GM18517 (cell line): ENCODE measurements around the gene PROB1.
"Not testable (repeated sequence)": the region's sequence is repeated elsewhere in the genome, so short reads cannot be mapped to it uniquely, and the experiment has no call there.

Experiments
- ATAC-seq: cut with Tn5 transposase; IDR thresholded peaks from one replicate; pipeline ENCODE4 v1.9.1; 2021; ENCODE audit warnings: mild to moderate bottlenecking, moderate library complexity; ENCODE audit not compliant: unreplicated experiment

The PROB1 gene

DNA sequence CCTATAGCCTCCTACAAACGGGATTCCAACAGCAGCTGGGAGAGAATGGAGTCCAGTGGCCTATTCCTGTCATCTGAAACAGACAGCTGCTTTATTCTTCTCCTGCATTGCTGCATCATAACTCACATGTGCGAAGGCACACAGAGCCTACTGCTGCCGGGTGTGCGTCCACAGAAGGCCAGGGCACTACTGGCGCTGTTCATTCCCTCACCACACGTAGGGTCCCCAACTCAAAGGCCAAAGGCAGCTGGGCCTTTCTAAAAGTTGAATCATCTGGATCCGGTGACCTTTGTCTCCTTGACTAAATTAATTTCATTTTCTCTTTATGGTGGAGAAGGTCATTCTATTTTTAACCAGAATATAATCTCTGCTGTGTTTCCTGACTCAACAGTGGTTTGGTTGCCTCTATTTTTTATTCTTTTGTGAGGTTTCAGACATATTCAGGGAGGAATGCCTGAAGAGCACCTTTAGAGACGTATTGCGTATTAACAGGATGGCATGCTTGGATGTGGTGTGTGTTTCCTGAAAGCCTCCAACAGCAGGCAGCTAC is 19.8 kb upstream of the PROB1 start:
- ATAC-seq, result no peak

DNA sequence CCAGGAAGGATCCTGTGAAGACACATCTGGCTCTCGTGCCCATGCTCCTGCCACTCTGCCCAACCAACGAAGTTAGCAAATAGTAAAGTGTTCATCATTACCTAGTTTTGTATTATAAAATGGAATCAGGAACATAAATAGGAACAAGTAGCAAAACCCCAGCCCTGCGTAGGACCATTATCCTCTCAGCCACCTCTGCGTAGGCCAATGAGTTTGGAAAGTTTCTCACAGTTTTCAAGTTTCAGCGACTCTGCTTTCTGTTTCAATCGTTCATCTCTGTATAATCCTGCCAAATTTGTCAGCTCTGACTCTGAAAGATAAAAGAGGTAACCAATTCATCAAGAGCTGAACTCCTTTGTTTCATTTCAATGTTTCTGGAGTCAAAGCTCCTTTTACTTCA is 19.1 kb upstream of the PROB1 start:
- no peak for ATAC-seq

DNA sequence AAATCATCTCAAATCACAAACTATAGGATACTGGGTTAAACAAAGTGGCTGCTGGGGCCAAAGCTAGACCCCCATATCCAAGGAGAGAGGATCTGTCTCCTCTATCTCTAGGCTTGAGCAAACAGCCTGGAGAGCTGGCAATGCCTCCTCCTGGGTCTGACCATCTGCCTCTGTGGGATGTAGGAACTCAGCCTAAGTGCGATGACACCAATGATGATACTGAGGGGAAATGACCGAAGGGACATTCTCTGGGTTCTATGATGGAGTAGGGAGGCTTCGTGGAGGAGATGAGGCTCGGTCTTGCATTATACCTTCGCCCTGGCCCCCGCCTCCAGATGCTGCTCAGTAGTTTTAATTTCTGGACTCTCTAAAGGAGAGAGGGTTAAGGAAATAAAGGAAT is 18.2 kb upstream of the PROB1 start:
- ATAC-seq, result no peak

DNA sequence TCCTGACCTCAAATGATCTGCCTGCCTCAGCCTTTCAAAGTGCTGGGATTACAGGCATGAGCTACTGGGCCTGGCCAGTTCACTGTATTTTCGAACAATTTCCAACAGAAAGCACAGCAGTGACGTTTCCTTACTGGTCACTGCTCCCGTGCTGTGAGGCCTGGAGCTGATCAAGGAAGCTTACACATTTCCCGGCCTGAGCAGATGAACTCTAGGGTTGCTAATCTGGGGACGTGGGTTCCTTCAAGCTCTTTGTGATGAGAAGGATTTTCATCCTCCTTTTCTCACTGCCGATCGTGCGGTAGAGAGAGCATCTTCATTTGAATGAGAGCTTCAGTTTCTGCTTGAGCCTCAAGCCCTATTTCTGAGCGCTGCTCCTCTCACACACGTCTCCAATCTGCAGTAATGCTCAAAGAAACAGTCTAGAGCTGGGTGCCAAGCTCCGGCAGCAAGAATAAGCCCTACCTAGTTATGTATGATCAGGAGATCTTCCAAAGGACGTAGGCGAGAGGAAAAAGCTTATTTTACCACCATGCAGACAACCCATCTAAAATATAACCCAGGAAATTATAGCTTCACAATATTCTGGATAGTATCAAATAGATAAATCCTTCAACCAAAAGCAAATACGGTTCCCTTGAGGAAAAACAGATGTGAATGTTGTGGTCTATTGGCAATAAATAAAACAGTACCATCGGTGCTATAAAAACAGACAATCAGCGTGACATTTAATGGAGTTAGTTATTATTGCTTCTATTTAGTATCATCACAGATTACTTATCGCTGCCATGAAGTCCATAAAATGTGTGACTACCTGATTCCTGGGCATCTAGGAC is 16.3 kb upstream of the PROB1 start:
- ATAC-seq, result no peak

DNA sequence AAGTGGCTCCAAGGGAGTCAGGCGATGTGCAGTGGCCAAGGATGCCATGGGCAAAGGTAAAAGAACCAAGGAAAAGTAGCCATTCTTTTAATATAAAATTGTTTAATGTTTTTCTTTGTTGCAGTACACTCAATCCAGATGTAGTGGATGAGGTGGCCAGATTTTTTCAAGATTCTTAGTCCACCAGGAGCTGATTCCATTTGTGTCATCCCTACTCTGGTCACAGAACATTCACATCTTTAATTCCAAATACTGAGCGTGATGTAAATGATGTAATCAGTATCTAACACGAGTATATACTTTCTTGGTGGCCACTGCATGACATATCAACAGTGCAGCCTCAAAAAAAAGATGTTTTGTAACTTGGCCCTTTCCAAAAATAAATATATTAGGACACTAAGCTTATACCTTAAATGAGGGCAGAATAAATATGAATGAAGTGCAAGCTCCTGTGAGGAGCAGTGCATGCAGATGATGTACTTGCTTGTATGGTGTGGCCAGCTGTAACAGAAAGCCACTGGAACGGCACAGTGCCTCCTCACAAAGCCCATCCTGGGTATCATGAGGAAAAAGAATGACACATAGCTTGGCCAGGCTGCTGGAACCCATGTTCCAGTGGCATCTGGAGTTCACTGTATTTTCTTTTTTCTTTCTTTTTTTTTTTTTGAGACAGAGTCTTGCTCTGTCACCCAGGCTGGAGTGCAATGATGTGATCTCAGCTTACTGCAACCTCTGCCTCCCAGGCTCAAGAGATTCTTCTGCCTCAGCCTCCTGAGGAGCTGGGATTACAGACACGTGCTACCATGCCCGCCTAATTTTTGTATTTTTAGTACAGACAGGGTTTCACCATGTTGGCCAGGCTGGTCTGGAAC is 15.5 kb upstream of the PROB1 start:
- ATAC-seq, result no peak

DNA sequence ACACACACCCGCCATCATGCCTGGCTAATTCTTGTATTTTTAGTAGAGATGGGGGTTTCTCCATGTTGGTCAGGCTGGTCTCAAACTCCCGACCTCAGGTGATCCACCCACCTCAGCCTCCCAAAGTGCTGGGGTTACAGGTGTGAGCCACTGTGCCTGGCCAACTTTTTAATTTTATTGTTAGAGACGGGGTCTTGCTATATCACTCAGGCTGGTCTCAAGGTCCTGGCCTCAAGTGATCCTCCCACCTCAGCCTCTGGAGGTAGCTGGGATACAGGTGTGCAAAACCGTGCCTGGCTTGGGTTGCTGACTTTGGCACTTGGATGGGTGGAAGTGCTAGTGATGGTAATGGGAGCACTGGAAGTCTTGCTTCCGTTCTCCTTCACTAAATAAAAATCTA is 14.2 kb upstream of the PROB1 start:
- not testable (repeated sequence) for ATAC-seq

DNA sequence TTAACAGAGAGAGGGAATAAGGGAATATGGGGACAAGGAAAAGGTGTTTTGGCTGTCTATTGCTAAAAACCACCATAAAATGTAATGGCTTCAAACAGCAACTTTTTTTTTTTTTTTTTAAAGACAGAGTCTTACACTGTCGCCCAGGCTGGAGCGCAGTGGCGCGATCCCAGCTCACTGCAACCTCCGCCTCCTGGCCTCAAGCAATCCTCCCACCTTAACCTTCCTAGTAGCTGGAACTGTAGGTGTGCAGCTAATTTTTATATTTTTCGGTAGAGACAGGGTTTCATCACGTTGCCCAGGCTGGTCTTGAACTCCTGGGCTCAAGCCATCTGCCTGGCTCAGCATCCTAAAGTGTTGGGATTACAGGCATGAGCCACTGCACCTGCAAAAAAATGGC is 13.3 kb upstream of the PROB1 start:
- no peak for ATAC-seq

DNA sequence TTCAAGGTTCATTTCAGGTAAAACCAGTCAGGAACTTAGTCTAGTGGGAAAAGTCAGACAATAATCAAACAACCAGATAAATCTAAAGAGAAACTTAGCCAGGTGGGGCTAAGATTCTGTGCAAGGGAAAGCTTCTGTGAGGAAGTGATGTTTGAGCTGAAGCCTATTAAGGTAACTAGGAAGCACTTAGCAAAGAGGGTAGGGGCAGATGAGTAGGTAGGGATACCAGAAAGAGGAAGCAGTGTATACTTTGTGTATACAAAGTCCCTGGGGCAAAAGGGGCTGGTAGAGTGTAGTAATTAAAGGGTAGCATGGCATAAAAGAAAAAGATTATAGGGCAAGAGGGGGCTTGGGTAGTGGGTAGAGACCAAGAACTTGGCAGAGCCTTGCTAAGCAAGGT is 12.6 kb upstream of the PROB1 start:
- ATAC-seq, result no peak

DNA sequence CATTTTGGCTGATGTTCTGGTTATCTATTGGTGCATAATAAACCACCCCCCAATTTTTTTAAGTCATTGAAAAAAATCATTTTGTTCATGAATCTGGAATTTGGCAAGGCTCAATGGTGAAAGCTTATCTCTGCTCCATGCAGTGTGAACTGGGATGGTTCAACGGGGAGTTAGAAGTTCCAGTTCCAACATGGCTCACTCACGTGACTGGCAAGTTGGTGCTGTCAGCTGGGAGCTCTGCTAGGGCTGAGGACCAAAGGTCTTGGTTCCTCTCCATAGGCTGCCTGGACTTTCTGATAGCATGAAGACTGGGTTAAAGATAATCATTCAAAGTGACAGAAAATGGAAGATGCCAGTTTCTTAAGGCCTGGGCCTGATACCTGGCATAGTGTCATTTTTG is 12.1 kb upstream of the PROB1 start:
- no peak for ATAC-seq

DNA sequence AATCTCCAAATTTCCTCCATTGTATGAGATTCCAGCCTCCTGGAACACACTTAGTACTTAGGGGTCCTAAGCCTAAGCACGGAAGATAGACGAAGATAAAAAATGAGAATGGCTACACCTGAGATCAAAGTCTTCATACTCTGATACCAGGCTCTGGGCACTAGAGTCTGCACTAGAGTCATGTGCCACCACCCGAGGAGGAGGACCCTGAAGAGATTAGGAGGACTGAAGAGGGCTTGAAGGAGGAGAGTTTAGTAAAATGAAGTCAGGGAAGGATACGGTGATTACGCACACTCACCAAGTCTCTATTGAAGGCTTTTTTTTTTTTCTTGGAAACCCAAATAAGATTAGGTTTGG is 9.6 kb upstream of the PROB1 start:
- no peak for ATAC-seq

DNA sequence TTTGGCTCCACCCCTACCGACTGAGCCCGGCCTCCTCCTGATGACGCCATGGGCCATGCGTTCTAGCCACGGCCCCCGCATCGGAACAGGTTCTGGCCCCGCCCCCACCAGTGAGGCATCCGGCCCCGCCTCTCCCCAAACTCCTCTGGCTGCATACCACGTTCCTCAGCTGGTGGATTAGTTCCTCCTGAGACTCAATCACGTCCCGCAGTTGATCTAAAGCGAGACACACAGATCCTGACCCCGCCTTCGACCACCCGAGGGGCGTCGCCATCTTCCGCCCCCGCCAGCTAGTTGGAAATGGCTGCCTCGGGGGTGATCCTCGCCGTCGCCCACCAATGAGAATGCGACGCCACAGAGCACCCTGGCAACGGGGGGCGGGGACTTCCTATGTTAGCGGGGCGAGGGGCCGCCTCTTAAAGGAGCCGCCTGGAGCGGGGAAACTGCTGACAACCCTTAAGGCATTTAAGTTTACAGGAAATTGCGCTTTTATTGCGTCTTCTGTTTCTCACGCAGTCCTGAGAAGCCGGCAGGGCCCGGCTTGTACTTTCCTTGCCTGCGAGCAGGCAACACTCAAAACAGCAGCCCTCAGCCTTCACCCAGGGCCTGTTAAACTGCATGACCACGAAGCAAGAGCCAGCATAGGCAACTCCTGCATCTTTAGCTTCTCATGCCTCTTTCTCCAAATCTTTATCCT is 9.0 kb upstream of the PROB1 start, which contains the start of gene SPATA24:
TSS of gene SPATA24 (minus strand) at position 303 of the 697 bp plus-strand sequence. CDS start at position 274, 29 bp downstream.
- peak; percentile 79 for ATAC-seq

DNA sequence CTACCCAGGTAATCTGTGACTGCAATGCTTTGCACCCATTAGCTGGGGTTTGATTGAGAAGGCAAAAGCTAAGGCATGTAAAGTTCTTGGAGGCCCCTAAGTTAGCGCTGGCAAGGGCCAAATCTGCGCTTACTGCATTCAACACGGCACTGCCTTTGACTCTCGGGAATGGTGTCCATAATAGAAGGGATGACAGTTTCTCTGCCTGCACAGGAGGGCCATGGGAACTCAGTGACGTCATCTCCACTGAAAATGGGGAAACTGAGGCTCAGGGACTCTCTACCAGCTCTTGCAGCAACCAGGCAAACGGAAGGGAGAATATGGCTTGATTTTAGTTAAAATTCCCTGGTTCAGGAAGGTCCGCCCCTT is 8.5 kb upstream of the PROB1 start:
- peak; percentile 1 for ATAC-seq

DNA sequence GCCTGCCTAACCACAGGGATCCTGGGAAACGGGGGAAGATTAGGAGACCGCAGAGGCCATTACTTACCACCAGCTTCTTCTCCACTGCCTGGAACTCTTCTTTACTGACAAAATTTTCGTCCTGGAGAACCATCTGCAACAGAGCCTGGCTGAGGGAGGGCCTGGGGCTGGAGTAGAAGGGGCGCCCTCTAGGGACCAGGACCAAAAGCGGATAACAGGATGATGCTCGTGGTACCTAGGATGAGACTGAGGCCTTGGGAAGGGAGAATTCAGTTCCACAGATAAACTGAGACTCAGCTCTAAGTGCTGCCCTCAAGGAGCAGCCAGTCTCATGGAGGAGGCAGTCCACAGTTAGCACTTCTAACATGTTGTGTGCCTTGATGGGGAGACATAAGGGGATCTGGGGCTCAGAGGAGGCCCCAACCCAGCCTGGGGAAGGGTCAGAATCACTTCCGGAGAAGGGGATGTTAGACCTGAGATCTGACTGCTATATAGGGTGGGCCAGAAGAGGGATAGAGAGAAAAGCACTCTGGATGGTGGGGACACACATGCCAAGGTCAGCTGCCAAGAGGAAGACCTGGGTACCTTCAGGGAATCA is 7.8 kb upstream of the PROB1 start:
- ATAC-seq, result no peak

DNA sequence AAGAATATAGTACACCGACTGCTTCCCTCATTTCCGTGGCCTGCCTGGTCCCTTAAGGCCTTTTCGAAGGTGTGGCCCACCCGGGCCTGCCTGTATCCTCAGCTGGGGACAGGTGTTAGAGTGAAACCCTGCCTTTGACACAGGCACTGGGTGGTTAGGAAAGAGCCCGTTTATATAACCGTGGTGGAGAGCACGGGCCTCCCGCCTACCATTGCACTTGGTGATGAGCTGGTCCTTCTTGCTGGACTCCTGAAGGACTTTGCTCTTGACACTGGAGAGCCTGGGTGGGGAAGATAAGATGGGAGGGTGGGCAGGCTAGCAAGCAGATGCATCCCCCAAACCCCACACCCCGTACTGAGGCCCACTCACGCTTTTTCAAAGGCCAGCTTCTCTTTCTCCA is 6.6 kb upstream of the PROB1 start:
- no peak for ATAC-seq

DNA sequence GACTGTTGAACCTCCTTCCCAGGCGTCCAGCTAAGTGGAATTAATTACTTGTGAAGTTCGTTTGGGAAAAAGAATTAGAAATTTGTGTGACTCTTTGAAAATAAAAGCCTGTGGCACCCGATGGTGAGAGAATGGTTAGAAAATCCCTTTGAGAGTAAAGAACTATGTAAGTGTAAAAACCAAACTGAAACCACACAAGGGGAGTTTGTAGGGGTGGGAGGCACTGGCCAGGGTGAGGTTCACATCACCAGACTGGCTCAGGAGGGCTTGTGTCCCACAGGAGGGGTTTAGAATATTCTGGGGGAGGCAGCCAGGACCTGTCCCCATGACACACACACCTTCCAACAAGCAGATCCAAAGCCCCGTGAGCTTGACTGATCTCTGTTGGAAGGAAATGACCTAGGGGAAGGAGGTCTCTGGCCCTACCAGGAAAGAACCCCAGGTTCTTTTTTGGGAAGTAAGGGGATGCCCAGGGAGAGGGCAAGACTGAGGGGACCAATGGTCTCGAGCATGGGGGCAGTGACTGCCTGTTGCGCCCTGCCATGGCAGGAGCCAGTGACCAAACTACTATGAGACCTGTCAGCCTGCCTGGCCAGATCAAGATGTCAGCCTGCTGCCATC is 4.7 kb upstream of the PROB1 start:
- no peak for ATAC-seq

DNA sequence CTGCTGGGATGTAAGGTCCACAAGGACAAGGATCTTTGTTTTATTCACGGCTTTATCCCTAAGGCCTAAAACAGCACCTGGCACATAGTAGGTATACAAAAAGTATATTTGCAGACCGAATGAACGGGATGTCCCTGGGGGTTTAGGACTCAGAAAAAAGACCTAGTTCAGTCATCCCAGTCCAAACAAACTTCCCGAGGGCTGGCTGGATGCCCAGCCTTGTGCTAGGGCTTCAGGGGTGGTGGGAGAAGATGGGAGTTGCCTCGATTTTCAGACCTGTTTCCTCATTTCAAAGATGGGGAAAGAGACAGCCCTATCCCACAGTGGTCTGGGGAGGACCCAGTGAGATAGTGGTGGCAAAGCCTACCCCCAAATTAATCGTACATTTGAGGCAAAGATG is 3.0 kb upstream of the PROB1 start:
- no peak for ATAC-seq

DNA sequence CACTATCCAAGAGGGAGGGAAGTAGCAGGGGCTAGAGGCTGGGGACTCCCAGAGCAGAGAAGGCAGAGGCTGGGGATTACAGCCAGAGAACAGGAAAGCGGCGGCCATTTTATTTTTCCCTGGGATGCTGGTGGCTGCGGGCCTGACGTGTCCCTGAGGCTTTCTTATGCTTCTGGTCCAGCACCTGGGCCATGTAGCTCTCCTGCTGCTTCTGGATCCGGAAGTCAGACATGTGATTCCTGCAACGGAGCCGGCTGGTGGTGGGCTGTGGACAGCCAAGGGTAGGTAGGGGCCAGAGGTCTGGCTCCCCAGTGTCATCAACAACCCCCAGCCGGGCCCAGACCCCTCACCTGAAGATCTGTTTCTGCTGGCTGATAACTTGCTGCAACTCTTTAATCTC is 1.8 kb upstream of the PROB1 start:
- ATAC-seq, result no peak

DNA sequence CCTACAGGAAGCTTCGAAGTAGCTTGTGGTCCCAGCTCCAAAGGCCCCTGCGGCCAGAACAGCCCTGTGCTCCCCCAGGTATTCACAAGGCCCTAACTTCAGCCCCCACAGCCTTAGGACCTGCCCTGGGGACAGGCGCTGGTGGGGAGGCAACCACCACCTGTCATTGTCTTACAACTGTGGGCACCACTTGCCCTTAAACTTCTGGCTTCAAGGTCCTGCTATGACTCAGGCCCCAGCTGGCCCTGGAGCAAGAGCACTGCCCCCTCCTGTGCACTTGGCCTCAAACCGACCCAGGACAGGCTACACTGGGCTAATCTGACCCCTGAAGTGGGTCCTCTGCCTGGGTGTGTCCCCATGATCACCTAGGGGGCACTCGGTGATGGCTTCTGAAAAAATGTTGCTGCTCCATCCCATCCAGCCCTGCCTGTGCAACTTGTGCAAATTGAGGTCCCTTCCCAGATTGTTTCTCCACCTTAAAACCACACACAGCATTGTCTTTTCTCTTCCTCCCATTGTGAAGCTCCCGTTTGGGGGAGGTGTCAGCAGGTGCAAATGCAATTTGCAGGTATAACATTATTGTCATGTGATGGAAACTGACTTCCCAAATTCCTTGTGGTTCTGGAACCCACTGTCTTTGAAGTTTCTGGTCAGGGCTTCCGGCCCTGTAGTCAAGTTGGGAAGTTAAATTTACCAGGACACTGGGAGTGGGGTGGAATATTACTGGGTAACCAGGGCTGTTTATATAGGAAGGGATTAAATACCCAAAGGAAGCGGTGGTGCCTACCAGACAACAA is 1.1 kb upstream of the PROB1 start:
- ATAC-seq, result no peak

DNA sequence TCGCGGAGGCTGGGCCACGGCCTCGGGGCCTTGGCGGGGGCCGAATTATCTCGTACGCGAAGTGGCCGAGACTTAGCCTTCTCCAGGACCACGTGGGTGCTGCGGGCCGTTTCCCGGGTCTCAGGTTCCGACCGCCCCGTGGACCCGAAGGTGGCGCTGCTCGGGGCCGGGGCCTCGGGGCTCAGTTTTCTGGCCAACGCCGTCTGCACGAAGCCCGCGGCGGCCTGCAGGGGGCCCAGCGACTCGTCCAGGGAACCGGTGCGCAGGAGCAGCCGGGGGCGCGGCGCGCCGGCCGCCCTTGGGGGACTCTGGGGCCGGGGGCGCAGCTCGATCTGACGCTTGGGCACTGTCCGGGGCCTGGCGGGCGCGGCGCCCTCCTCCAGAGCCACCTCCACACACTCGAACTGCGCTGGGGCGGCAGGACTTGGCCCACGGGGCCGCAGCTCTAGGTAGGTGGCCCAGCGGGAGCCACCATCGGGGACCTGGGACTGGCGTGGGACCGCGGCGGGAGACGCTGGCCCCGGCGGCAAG is 716 bp downstream of the PROB1 start:
- no peak for ATAC-seq
